Left renal cortex interstitium (tissue), 4 donors: ENCODE data around the gene SPATA16. TPM values are rescaled to one million over a fixed set of nuclear protein-coding genes. Genes with fewer than 3 reads are reported as not detected.

Source experiments
- DNase-seq, 4 donors: peaks; one replicate each; pipeline ENCODE4 v3.0.0-alpha.2; 2013; ENCODE audit warnings: low read depth in 4 of 4, low spot score in 2 of 4, missing footprints in 1 of 4
- polyA plus RNA-seq, 4 donors: library from polyadenylated mRNA; unstranded; fragments of 120-200 nt; gene quantifications; one replicate each; pipeline ENCODE4 v1.2.1, GENCODE V29; 2013; ENCODE audit not compliant: insufficient read length in 4 of 4

The SPATA16 gene
- polyA plus RNA-seq, 4 donors = not detected

DNA sequence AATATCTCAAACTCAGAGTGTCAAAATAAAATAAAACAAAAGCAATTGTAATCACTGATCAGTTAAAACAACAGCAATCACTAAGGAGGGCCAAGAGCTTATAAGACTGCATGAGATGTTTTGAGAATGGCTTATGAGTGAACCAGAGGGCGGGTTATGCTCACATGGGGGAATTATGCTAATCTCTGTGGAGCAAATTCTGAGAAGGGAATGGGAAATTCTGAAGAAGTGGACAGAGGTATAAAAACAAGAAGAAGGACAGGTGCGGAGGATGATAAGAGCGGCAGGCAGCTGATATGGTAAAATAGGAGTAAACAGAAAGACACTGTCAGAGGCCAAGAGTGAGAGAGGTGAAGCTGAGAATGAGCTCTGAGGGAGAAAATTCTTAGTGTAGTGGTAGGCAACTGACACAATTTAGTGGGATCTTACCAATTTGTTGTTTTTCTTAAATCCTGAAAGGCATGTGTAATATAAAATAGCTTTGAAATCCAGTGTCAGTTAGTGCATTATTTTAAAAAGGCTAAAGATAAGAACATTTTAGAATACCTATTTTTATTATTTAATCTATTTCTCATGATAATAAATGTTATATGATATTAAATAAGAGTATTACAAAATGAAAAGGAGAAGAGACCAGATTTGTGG is 133.8 kb downstream of the SPATA16 start:
- DNase-seq = no peak

DNA sequence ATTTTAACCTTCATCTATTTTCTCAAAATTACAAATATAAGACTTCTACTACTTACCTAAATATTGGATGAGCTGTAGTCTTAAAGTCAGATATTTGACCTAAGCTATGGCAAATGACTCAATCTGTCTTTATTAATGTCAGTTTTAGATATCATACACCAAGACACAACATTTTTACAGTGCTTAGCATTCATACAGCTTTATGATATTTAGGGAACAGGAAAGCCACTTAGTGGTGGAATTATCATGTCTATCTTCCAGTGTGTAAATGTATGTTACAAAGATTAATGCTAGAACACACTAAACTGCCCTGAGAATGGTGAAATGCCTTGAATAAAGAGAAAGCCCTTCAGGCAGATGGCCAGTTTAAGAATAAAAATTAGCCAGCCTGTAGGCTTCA is 135.0 kb downstream of the SPATA16 start:
- DNase-seq = no peak

GRCh38 chr3:173004681-173005080 is 136.4 kb downstream of the SPATA16 start:
- no peak for DNase-seq

DNA sequence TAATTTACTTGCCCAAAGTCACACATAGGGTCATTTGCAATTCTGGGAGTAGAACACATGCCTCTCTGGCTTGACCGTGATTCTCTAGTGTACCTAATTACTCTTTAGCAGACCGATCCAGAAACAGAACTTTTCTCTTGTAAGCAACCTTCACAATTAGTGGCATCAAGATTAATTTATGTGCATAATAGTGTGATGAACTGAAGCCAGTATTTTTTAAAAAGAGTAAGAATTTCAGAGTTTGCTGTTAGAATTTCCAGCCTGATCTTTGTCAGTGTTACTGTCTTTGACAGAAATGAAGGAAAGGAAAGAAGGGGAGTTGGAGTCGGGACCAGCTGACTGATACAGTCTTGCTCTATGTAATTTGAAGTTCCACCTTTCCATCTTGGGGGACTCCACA is 137.1 kb downstream of the SPATA16 start:
- DNase-seq = no peak

- DNase-seq = no peak
These were observed 137.6 kb downstream of the SPATA16 start for GRCh38 chr3:173003471-173003870.

DNA sequence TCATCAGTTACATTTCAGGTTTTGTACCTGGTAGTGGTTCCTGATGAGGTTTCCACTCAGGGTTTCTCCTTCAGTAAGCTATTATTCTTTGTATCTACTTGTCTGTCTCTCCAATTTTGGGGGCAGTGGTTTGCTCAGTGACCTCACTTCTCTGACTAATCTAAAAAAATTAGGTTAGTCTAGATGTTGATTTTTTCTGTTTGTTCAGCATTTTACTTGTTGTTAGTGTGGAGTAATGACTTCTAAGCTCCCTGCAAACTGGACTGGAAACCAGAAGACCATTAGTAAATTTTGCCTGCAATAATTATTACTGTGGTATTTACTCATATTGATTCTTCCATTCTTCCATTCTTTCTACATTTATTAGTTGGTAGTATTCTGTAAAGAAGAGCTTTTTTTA is 139.4 kb downstream of the SPATA16 start:
- DNase-seq = no peak

DNA sequence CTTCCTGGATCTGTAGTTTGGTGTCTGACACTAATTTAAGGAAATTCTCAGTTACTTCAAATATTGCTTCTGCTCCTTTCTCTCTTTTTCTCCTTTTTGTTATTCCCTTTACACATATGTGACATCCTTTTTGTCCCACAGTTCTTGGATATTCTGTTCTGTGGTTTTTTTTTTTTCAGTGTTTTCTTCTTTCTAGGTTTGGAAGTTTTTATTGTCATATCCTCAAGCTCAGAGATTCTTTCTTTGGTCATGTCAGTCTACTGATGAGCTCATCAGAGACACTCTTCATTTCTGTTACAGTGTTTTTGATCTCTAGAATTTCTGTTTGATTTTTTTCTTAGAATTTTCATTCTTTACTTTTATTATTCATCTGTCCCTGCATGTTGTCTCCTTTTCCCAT is 140.5 kb downstream of the SPATA16 start:
- no peak for DNase-seq

GRCh38 chr3:172993412-172993811 is 147.6 kb downstream of the SPATA16 start:
- DNase-seq = no peak

DNA sequence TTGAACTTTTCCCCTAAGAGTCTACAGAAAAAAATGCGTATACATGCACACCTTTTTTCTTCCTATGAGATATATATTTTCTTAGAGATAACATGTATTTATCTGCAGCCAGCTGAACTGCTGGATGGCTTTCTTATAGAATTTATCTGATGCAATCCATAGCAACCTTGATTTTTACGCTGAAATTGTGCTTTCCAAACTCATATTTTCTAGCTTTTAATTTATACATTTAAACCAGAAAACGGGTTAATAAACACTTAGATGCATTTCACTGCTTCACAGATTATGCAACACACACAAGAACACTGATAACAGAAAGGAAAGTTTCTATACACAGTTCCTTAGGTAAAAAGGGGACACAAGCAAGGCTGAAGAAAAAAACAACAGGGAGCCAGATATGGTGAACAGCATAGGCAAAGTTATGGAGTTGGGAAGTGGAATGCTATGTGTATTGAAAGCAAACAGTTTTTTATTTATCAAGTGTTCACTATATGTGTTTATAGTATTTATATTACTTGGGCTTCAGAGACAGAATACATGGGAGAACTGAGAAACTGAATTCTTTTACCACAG is 149.5 kb downstream of the SPATA16 start:
- DNase-seq = no peak

DNA sequence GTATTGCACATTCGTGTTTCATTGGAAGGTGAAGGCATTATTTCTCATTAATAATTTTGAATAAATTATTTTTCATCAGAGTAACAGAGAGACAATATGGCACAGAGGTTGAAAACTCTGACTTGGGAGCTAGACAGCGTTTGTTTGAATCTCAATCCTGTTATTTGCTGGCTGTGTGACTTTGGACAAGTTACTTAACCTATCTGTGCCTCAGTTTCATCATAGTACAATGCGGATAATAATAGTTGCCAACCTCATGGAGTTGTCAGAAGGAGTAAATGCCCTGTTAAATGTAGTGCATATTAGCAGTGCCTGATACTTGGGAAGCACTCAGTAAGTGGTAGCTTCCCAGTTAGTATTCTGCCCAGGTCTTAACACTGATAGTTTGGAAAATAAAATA is 151.7 kb downstream of the SPATA16 start:
- no peak for DNase-seq

- DNase-seq = no peak
These were observed 153.8 kb downstream of the SPATA16 start for GRCh38 chr3:172987273-172987672.

GRCh38 chr3:172984914-172985313 is 156.1 kb downstream of the SPATA16 start:
- DNase-seq = no peak

DNA sequence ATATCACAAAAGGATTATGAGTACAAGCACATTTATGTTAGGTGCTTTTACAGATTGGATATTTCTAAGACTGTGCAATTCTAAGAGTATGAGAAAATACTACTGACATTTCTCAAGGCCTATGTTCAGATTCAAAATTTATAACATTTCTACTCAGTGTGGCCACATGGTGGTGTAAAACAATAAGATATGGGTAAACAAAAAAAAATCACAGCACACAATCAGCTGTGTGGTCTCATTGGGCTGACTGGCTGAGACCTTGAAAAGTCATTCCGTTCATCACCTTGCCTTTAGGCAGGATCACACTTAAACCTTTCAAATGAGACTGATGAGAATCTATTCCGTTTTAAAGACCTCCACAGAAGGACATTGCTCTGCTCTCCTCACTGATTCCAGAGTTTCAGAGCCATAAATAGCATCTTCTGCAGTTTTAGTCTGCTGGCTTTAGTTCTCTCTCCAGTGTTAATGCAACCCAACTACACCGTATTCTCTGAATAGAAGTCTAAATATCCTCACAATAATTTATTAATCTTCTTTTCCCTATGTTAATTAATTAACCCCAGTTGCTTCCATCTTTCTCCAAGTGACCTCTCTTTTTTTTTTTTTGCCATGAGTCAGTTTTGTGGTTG is 158.2 kb downstream of the SPATA16 start:
- no peak for DNase-seq

- DNase-seq = no peak
These were observed 159.5 kb downstream of the SPATA16 start for GRCh38 chr3:172981407-172981983.

GRCh38 chr3:172980849-172981248 is 160.2 kb downstream of the SPATA16 start:
- DNase-seq = no peak

GRCh38 chr3:172977696-172978095 is 163.3 kb downstream of the SPATA16 start:
- DNase-seq = no peak

DNA sequence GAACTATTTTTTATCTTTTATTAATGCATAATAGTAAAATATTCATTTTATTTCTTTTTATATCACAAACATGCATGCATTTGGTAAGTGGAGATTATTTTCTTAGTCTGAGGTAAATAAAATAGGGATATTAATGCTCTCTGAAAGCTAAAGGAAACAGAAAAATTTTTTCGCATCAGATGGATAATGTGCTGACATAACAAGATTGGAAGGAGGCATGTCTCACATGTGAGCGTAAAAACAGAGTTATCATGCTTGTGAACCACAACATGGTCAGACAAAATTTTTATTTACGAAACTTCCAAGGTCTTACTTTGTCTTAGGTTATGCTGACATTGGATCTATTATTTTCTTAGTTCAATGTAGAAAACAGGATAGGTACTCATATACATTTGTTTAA is 166.1 kb downstream of the SPATA16 start:
- no peak for DNase-seq

GRCh38 chr3:172973799-172974198 is 167.2 kb downstream of the SPATA16 start:
- DNase-seq = no peak

- DNase-seq = no peak
These were observed 168.3 kb downstream of the SPATA16 start for GRCh38 chr3:172972717-172973116.

GRCh38 chr3:172972067-172972466 is 169.0 kb downstream of the SPATA16 start:
- DNase-seq = no peak

- DNase-seq = no peak
These were observed 172.4 kb downstream of the SPATA16 start for GRCh38 chr3:172968646-172969045.

DNA sequence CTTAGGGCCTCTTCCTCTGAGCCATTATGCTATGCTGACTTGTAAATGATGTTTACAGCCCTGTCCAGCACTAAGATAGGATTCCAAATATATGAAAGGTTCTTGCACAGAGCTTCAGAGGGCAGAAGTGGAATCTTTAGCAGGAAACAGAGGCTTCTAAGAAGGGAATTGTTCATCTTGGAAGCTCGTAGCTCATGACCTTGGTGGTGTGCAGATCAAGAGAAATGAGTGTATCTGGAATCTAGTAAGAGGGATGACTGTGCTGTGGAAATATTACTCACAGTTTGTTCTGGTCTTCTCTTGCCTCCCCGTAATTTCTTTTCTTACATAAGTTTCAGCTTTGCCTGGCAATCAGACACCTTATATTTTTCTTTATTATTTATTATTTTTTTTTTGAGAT is 175.8 kb downstream of the SPATA16 start:
- no peak for DNase-seq
